CD4-positive, alpha-beta T cell treated with Interleukin-2 at 100 ng/mL for 4 hours (primary cell): ENCODE data around the gene SMNDC1.
A peak's percentile ranks its signal among the peaks of the same experiment; 100 is the strongest.
"Not testable (repeated sequence)": the region's sequence is repeated elsewhere in the genome, so short reads cannot be mapped to it uniquely, and the experiment has no call there.

ENCODE experiments used
- DNase-seq: peaks from one replicate; pipeline ENCODE4 v3.0.0-alpha.2; 2020; ENCODE audit warnings: low spot score

Gene SMNDC1

GRCh38 chr10:110304780-110305421, at the start of gene SMNDC1:
SMNDC1 (minus strand) TSS chr10:110304920; CDS start chr10:110303587, 1,333 bp downstream.
- peak; percentile 97 for DNase-seq

DNA sequence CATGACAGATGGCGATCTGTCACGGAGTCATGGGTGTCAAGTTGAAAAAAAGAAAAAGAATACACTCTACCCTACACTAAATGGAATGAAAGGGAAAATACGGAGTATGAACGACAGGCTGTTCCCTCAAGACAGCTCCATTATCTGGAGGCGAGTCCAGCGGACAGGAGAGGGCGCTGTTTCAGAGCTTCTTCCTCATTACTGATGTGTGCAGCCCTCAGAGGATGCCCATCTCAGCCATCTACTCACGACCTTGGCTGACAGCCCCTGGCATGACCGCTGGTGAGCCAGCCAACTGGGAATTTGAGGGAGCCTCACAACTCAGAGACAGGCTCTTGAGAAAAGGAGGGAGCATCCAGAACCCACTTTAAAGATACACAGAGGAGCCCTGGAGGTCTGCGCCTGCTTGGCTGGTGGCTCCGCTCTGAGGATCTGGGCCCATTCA, 49.6 kb upstream of the SMNDC1 start:
- peak; percentile 83 for DNase-seq

DNA sequence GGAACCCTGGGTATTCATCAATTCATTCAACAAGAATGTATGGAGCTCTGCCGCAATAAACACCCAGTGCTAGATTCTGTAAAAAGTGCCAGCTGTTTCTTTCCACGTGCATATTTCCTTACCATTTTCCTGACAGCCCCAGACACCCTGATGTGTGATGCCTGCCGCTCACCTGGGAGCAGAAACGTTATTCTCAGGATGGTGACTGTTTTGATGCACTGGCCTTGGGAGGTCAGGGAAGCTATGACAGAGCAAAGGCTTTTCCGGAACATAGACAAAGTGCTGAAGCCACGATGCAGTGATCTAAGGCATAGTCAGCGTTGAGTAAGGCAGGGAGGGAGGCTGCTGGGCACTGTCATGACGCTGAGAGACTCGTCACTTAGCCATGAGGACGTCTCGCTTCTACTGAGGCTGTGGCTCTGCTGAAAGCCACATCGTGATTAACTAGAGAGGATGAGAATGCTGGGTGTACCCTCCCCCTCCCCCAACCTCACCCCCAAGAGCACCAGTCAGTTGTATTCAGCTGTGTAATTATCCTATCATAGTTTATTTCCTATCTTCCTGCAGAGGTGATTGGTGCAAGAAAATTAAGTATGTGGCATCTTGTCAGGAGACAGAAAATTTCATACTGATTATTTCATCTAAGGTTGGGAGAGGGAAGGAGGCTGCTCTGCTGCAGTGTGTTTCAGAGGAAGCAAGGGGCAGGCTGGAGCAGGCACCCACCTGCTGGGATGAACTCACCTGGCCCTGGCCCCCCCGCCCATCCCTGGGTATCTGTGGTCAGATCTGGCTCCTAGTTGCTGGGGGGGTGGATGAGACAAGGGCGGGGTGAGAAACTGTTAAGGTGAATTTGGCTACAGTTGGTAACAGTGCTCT, 48.8 kb upstream of the SMNDC1 start:
- peak; percentile 64 for DNase-seq

DNA sequence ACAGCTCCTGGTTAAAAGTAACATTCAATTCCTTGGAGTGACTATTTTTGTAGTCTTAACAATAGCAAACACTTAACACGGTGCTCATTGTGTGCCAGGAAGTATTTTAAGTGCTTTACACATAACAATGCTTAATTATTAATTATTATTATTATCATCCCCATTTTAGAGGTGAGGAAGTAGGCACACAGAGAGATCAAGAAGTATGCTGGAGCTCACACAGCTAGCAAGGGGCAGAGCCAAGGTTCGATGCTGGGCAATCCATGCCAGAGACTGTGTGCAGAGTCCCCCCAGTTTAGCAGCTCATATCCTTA, 48.2 kb upstream of the SMNDC1 start:
- DNase-seq, result no peak

- DNase-seq, result no peak
Measured at GRCh38 chr10:110350812-110351211, 46.1 kb upstream of the SMNDC1 start.

- DNase-seq, result no peak
Measured at GRCh38 chr10:110349831-110350230, 45.1 kb upstream of the SMNDC1 start.

- no peak for DNase-seq
Measured at GRCh38 chr10:110349386-110349785, 44.7 kb upstream of the SMNDC1 start.

GRCh38 chr10:110348336-110348735, 43.6 kb upstream of the SMNDC1 start:
- no peak for DNase-seq

DNA sequence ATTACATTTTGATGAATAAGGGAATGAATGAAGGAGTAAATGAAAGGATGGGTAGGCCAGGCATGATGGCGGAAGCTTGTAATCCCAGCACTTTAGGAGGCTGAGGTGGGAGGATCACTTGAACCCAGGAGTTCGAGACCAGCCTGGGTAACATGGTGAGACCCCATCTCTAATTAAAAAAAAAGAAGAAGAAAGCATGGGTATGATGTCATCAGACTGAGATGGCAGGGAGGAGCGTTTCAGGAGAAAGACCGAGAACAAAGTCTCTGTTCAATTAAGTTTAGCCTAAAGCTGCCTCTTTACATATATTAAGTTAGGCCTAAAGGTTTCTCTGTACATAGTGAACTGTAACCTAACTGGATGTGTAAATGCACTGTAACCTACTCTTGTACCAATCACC, 42.2 kb upstream of the SMNDC1 start:
- no peak for DNase-seq

DNA sequence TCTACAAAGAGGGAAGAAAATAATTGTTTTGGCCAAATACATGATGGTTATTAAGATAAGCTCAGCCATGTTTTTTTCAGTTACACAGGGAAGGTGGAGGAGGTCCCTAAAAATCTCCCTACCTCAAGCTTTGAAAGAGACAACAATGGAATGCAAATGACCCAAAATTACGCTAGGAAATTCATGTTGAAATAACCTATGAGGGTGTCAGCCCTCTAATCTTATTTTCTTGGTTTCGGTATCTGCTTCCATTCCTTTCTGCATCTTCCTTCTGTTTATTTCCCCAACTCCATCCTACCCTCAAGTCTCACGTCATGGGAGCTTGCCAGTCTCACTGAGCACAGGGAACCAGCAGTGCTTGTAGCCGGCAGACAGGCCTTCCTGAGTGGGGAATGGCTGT, 40.6 kb upstream of the SMNDC1 start:
- DNase-seq, result no peak

DNA sequence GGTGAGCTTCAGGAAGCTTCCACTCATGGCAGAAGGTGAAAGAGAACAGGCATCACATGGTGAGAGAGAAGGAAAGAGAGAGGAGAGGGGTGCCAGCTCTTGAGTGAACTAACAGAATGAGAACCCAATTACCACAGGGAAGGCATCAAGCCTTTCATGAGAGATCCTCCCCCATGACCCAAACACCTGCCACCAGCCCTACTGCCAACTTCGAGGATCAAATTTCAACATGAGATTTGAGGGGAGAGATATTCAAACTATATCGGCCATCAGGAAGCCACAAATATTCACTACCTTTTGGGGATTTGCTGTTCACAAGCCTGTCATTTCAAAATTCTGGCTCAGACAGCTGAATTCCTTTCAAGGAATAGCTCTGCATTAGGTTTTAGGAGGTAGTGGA, 39.9 kb upstream of the SMNDC1 start:
- no peak for DNase-seq

DNA sequence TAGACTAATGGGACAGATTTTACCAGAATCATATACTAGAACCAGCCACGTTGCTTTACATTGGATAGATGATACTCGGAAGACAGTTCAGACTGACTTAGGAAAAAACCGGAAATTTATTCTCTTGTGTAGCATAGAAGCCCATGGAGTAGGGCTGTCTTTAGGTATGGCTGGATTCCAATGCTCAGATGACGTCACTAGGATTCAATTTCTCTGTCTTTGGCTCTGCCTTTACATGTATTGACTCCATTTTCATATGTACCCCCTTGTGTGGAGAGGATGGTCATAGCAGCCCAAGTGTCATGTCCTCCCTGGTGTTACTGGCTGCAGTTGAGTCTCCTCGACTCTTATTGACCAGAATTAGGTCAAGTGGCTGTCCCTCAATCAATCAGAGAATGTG, 39.2 kb upstream of the SMNDC1 start:
- no peak for DNase-seq

DNA sequence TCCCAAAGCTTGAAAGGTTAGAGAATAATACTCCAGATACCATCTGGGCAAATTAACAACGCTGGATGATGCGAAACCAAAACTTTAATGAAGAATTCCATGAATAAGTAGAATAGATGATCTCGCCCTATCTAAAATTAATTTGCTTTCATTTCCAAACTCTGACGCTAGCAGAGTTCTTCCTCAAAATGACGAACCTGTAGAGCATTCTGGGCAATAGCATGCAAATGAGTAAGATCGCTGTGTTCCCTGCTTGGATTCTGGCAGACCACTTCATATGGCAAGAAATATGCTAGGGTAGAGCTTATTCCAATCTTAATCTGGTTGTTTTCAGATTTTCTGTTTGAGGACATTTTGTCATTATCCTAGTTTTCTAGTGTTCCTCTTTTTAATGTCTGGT, 36.1 kb upstream of the SMNDC1 start:
- no peak for DNase-seq

DNA sequence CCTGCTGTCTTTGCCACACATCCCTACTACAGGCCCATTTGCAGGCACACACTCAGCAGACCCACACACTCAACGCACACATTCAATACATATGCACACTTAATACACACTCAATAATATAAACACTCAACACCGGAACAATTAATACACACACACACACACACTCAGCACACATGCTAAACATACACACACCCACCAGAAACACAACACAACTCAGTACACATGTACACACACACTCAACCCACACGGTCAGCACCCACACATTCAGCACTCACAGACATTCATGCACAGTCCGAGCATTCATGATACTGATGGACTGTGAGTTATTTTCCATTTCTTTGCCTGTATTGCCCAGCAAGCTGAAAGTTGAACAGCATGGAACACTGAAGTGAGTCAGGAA, 35.4 kb upstream of the SMNDC1 start:
- DNase-seq, result no peak

DNA sequence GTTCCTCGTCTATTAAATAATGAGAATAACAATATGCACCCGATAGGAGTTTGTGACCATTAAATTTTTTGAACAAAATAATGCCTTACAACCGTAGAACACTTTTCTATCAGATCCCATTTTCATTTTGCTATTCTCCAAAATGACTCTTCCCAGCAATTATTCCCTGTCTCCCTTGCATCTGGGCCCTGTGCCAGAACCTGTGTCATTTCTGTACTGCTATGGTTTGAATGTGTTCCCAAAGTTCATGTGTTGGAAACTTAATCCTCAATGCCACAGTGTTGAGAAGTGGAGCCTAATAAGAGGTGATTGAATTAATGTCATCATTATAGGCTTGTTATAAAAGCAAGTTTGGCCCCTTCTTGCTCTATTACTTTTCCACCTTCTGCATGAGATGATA, 33.2 kb upstream of the SMNDC1 start:
- DNase-seq, result no peak

DNA sequence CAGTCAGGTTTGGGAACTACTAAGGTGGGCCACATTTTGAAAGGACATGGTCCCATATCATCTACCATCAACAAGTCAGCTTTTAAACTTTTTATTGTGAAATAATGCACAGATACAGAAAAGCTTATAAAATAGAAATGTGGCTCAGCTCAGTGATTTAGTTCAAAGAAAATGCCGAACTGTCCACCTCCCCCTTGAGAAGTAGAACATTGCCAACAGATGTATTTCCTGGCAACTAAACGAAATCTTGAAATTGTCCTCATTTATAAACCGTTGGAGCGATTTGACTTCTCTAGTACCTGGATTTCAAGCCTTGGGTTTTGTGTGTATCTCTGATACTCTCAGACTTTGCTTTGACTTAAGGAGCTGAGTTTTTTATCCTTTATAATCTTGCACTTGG, 32.7 kb upstream of the SMNDC1 start:
- no peak for DNase-seq

GRCh38 chr10:110336111-110336721, 31.5 kb upstream of the SMNDC1 start:
- DNase-seq, result no peak

DNA sequence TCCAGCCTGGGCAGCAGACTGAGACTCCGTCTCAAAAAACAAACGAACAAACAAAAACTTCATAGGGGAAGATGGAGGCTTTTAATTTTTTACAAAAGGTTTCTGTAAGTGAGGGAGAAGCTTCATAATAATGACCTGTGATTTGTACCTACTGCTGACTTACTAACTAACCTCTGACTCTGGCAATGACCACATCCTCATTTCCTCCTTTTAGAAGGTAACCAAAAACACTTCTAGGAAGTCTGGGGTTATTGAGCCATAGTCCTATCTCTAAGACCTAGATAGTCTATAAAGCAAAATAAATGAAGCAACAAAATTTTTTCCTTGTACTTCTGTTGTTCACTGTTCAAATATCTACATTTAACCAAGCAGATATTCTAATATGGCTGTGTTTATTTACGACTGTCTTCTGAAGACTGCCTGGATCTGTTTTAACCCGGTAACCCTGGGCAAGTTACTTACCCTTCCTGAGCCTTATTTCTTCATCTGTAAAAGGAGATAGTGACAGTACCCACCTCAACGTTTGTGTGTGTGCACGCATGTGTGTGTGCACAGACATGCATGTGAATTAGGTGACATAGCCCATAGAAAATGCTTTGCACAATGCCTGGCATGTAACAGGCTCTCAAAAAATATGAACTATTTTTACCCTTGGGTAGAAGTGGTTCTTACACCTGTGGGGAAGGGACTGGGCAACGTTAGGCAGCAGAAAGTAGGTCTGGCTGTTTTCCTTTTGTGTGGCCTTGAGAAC, 30.8 kb upstream of the SMNDC1 start:
- DNase-seq, result no peak

- DNase-seq, result no peak
Measured at GRCh38 chr10:110334061-110334656, 29.4 kb upstream of the SMNDC1 start.

GRCh38 chr10:110331226-110331795, 26.6 kb upstream of the SMNDC1 start:
- DNase-seq, result not testable (repeated sequence)

DNA sequence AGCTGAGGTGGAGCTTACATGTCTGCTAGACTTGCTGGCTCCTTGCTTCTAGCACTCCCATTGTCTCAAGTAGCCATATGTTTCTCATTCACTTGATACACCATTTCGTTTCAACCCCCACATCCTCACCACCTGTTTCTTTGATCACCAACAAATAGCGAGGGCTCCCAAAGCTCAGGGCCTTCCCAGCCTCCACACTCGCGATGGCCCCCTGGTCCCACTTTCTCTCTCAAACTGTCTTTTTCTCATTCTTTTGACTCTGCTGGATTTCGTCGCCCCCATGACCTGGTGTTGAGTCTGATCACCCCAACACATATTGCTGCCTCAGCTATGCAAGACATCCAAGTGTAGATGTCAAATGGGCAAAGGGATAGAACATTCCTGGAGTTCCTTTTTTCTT, 26.0 kb upstream of the SMNDC1 start:
- DNase-seq, result no peak
